Hypothalamus (tissue), 51 donors: ENCODE data around the gene CENPT.
"Not testable (repeated sequence)": the region's sequence is repeated elsewhere in the genome, so short reads cannot be mapped to it uniquely, and the experiment has no call there.

ENCODE experiments used
- DNase-seq, 51 donors: peaks; one replicate each; lab custom pipeline; 2025; lab: John Stamatoyannopoulos, UW

Gene CENPT

GRCh38 chr16:67855789-67856188 is 8.3 kb upstream of the CENPT start:
- no peak for DNase-seq

- DNase-seq, result no peak
Measured at GRCh38 chr16:67853670-67854069, 6.2 kb upstream of the CENPT start.

- DNase-seq, result no peak
Measured at GRCh38 chr16:67848118-67848517, 625 bp upstream of the CENPT start.

GRCh38 chr16:67846320-67847063 is 1.0 kb downstream of the CENPT start, which contains the start of gene NUTF2:
Gene NUTF2, plus strand, starts transcription at chr16:67846933. Its CDS starts 18,198 bp downstream, at chr16:67865131.
- peak; percentile 77 to 99 (median 91) for DNase-seq

GRCh38 chr16:67846063-67846319 is 1.5 kb downstream of the CENPT start:
- no peak for DNase-seq

- DNase-seq, result no peak
Measured at GRCh38 chr16:67845291-67846062, 2.0 kb downstream of the CENPT start.

GRCh38 chr16:67844497-67844896 is 3.0 kb downstream of the CENPT start:
- no peak for DNase-seq

GRCh38 chr16:67843343-67843765 is 4.1 kb downstream of the CENPT start:
- peak in 3 of 51 donors; percentile 25 to 31 (median 29) for DNase-seq

- peak in 43 of 51 donors; percentile 15 to 85 (median 59) for DNase-seq
Measured at GRCh38 chr16:67842509-67843342, 4.8 kb downstream of the CENPT start.

- DNase-seq, result peak; percentile 69 to 100 (median 90)
Measured at GRCh38 chr16:67841816-67842508, 5.5 kb downstream of the CENPT start, which contains the start of gene THAP11. Gene THAP11, plus strand, starts transcription at chr16:67842320. Its CDS starts 235 bp downstream, at chr16:67842555.

GRCh38 chr16:67841198-67841815 is 6.2 kb downstream of the CENPT start:
- DNase-seq, result no peak

GRCh38 chr16:67837811-67838210 is 9.7 kb downstream of the CENPT start:
- DNase-seq, result no peak

GRCh38 chr16:67837190-67837589 is 10.3 kb downstream of the CENPT start:
- not testable (repeated sequence) for DNase-seq

GRCh38 chr16:67834242-67834614 is 13.3 kb downstream of the CENPT start:
- no peak for DNase-seq

GRCh38 chr16:67833415-67834241 is 13.9 kb downstream of the CENPT start:
- peak; percentile 36 to 96 (median 84) for DNase-seq

GRCh38 chr16:67833030-67833414 is 14.5 kb downstream of the CENPT start:
- DNase-seq, result no peak

GRCh38 chr16:67828651-67829050 is 18.8 kb downstream of the CENPT start:
- DNase-seq, result no peak

GRCh38 chr16:67825906-67826305 is 21.6 kb downstream of the CENPT start:
- DNase-seq, result no peak

GRCh38 chr16:67825119-67825518 is 22.4 kb downstream of the CENPT start:
- no peak for DNase-seq
